Mucosa of descending colon (tissue), 3 donors: ENCODE data around the gene RAB44. TPM values are rescaled to one million over a fixed set of nuclear protein-coding genes. Genes with fewer than 3 reads are reported as not detected.
A peak's percentile ranks its signal among the peaks of the same experiment; 100 is the strongest.

ENCODE experiments used
- ATAC-seq: fragments of 200-7000 bp; cut with Tn5 transposase; one replicate; pipeline ENCODE4 v1.9.1; 2020; ENCODE audit warnings: mild to moderate bottlenecking, moderate library complexity
- DNase-seq, 3 donors: peaks; one replicate each; pipeline ENCODE4 v3.0.0-alpha.2; 2020
- H3K36me3 ChIP-seq: fragments of 200-600 bp; one replicate; pipeline ENCODE4 v1.8.0; 2021; ENCODE audit warnings: low read depth, mild to moderate bottlenecking
- H3K4me1 ChIP-seq: fragments of 200-600 bp; one replicate; pipeline ENCODE4 v1.8.0; 2021; ENCODE audit warnings: low read depth, mild to moderate bottlenecking
- H3K4me3 ChIP-seq: fragments of 200-600 bp; one replicate; pipeline ENCODE4 v1.8.0; 2021; ENCODE audit warnings: mild to moderate bottlenecking
- H3K9me3 ChIP-seq: fragments of 200-600 bp; one replicate; pipeline ENCODE4 v1.8.0; 2021; ENCODE audit warnings: mild to moderate bottlenecking
- CTCF ChIP-seq: fragments of 200-600 bp; IDR thresholded peaks from one replicate; pipeline ENCODE4 v1.8.0; 2022; ENCODE audit warnings: antibody characterized with exemption, mild to moderate bottlenecking
- intact Hi-C, 2 donors: fragments of 100-400 bp; cut with DNase I in 1 of 2; cut with micrococcal nuclease in 1 of 2; formaldehyde crosslinking; loops; one replicate each; pipeline versions ENCODE4 v1.11.0 to v1.11.1; 2022; cut with DNase I, micrococcal nuclease
- total RNA-seq, 3 donors: library from RNA; stranded (reverse); fragmentation: NEBNext Ultra II Directional in 2 of 3; extraction: Animal tissue kit (Norgen Biotek cat#: 25700) in 2 of 3; gene quantifications; one replicate each; pipeline versions ENCODE4 v1.2.1 to v1.2.4, GENCODE V29; 2021 to 2023
- donor health status: DM: no; HTN: no; CAD: no; lungs with moderate emphysema.
- donor health status: DM: no; HTN: no; CAD: no.
- donor health status: DM: no; HTN: yes; CAD: no.

Gene RAB44
- total RNA-seq, 3 donors from 2014 or later: 0.32 to 0.53 (median 0.32) TPM

GRCh38 chr6:36759148-36759759 lies 61.6 kb downstream of the RAB44 start:
- intact Hi-C loops: loop anchor here in 1 of 2 donors (5.0 kb wide), 1 partner anchor 142 kb away; no protein-coding TSS in a partner anchor
- peak; percentile 96 for TF ChIP-seq CTCF
- peak; percentile 89 to 93 (median 89) for DNase-seq
- H3K4me1 ChIP-seq: peaks cover 28% of the 10 kb centered on the region
- ATAC-seq: peak; percentile 87
- no peak overlapping the region for H3K4me3 ChIP-seq
- H3K36me3 ChIP-seq: no peaks in the 10 kb centered on the region
- no peaks in the 10 kb centered on the region for H3K9me3 ChIP-seq

- no peak for ATAC-seq
- DNase-seq: no peak
- no peak for TF ChIP-seq CTCF
- H3K9me3 ChIP-seq: no peaks in the 10 kb centered on the region
- peaks cover 18% of the 10 kb centered on the region for H3K4me1 ChIP-seq
- no peak overlapping the region for H3K4me3 ChIP-seq
- intact Hi-C loops: loop anchor here in 1 of 2 donors (10.0 kb wide), 1 partner anchor 136 kb away; no protein-coding TSS in a partner anchor
- no peaks in the 10 kb centered on the region for H3K36me3 ChIP-seq
Observed at GRCh38 chr6:36760685-36761435, 63.2 kb downstream of the RAB44 start.

- TF ChIP-seq CTCF: no peak
- ATAC-seq (no peak), DNase-seq (peak in 1 of 3 donors; percentile 4)
- peaks cover 9% of the 10 kb centered on the region for H3K4me1 ChIP-seq
- H3K9me3 ChIP-seq: no peaks in the 10 kb centered on the region
- no peak overlapping the region for H3K4me3 ChIP-seq
- intact Hi-C loops: loop anchor here in 1 of 2 donors (10.0 kb wide), 1 partner anchor 137 kb away; no protein-coding TSS in a partner anchor
- no peaks in the 10 kb centered on the region for H3K36me3 ChIP-seq
Observed at GRCh38 chr6:36762123-36762522, 64.5 kb downstream of the RAB44 start.

GRCh38 chr6:36765190-36765589 lies 67.6 kb downstream of the RAB44 start:
- no peak overlapping the region for H3K4me3 ChIP-seq
- ATAC-seq (no peak), DNase-seq (no peak)
- no peaks in the 10 kb centered on the region for H3K36me3 ChIP-seq
- no peak for TF ChIP-seq CTCF
- H3K9me3 ChIP-seq: no peaks in the 10 kb centered on the region
- intact Hi-C loops: loop anchor here in 1 of 2 donors (5.0 to 10.0 kb wide), 2 partner anchors 87 to 140 kb away; no protein-coding TSS in a partner anchor
- no peaks in the 10 kb centered on the region for H3K4me1 ChIP-seq

GRCh38 chr6:36765594-36766398 lies 68.2 kb downstream of the RAB44 start:
- peak; percentile 81 to 90 (median 87) for DNase-seq
- Histone ChIP-seq H3K4me1 (no peaks in the 10 kb centered on the region), H3K4me3 (no peak overlapping the region), H3K9me3 (no peaks in the 10 kb centered on the region), H3K36me3 (no peaks in the 10 kb centered on the region)
- peak; percentile 72 for TF ChIP-seq CTCF
- intact Hi-C loops: loop anchor here in 1 of 2 donors (5.0 to 10.0 kb wide), 2 partner anchors 87 to 141 kb away; no protein-coding TSS in a partner anchor
- ATAC-seq: peak; percentile 91
